ENCODE data around the gene CCDC196. TPM values are rescaled to one million over a fixed set of nuclear protein-coding genes. Genes with fewer than 3 reads are reported as not detected.

The CCDC196 gene
- total RNA-seq, 1 donor from 2014 or later: not detected

- H3K36me3 Mint-ChIP-seq: no peaks in the 10 kb centered on the region
- H3K9me3 Mint-ChIP-seq: no peaks in the 10 kb centered on the region
- no peak overlapping the region for H3K27ac Mint-ChIP-seq
- TF ChIP-seq, protein P1, sequence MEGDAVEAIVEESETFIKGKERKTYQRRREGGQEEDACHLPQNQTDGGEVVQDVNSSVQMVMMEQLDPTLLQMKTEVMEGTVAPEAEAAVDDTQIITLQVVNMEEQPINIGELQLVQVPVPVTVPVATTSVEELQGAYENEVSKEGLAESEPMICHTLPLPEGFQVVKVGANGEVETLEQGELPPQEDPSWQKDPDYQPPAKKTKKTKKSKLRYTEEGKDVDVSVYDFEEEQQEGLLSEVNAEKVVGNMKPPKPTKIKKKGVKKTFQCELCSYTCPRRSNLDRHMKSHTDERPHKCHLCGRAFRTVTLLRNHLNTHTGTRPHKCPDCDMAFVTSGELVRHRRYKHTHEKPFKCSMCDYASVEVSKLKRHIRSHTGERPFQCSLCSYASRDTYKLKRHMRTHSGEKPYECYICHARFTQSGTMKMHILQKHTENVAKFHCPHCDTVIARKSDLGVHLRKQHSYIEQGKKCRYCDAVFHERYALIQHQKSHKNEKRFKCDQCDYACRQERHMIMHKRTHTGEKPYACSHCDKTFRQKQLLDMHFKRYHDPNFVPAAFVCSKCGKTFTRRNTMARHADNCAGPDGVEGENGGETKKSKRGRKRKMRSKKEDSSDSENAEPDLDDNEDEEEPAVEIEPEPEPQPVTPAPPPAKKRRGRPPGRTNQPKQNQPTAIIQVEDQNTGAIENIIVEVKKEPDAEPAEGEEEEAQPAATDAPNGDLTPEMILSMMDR (conservative IDR thresholded peaks at IDR 0.05): no peak
- no peak for DNase-seq (ENCODE audit: extremely low spot score, unreplicated experiment)
- H3K4me1 Mint-ChIP-seq (ENCODE audit: unreplicated experiment): no peaks in the 10 kb centered on the region
- no peak overlapping the region for H3K4me3 Mint-ChIP-seq
- no peaks in the 10 kb centered on the region for H3K27me3 Mint-ChIP-seq
Measured at GRCh38 chr14:66445936-66446335, 40.2 kb upstream of the CCDC196 start.

GRCh38 chr14:66453469-66453868, 32.7 kb upstream of the CCDC196 start:
- no peak overlapping the region for H3K4me3 Mint-ChIP-seq
- no peaks in the 10 kb centered on the region for H3K4me1 Mint-ChIP-seq (ENCODE audit: unreplicated experiment)
- H3K27ac Mint-ChIP-seq: no peak overlapping the region
- H3K27me3 Mint-ChIP-seq: no peaks in the 10 kb centered on the region
- no peaks in the 10 kb centered on the region for H3K9me3 Mint-ChIP-seq
- H3K36me3 Mint-ChIP-seq: no peaks in the 10 kb centered on the region
- DNase-seq (ENCODE audit: extremely low spot score, unreplicated experiment): no peak
- TF ChIP-seq, protein P1 (conservative IDR thresholded peaks at IDR 0.05): no peak

DNA sequence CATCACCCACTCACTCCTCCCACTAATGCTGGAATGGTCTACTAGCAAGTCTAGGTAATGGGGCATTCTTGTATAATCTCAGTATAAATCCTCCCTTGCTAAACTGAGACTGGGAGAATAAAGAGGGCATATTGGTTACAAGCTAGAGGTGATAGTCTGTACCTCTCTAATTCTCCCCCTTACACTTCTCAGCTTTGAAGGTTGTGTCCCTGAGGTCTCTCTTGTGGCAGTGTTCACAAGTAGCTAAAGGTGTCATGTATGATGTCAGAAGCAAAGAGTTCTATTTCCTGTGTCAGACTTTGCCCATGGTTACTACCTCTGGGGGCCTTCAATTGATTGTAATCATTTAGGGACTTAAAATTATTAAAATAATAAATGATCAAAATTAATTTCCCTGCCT, 26.6 kb upstream of the CCDC196 start:
- H3K9me3 Mint-ChIP-seq: no peaks in the 10 kb centered on the region
- no peaks in the 10 kb centered on the region for H3K4me1 Mint-ChIP-seq (ENCODE audit: unreplicated experiment)
- no peak for DNase-seq (ENCODE audit: extremely low spot score, unreplicated experiment)
- no peak overlapping the region for H3K4me3 Mint-ChIP-seq
- no peaks in the 10 kb centered on the region for H3K27me3 Mint-ChIP-seq
- TF ChIP-seq, protein P1 (conservative IDR thresholded peaks at IDR 0.05): no peak
- H3K27ac Mint-ChIP-seq: no peak overlapping the region
- H3K36me3 Mint-ChIP-seq: no peaks in the 10 kb centered on the region

- TF ChIP-seq, protein P1 (conservative IDR thresholded peaks at IDR 0.05): no peak
- no peaks in the 10 kb centered on the region for H3K9me3 Mint-ChIP-seq
- H3K27me3 Mint-ChIP-seq: no peaks in the 10 kb centered on the region
- H3K36me3 Mint-ChIP-seq: no peaks in the 10 kb centered on the region
- H3K4me3 Mint-ChIP-seq: no peak overlapping the region
- DNase-seq (ENCODE audit: extremely low spot score, unreplicated experiment): no peak
- no peaks in the 10 kb centered on the region for H3K4me1 Mint-ChIP-seq (ENCODE audit: unreplicated experiment)
- no peak overlapping the region for H3K27ac Mint-ChIP-seq
Measured at GRCh38 chr14:66464261-66464660, 21.9 kb upstream of the CCDC196 start.

GRCh38 chr14:66468778-66469367, 17.3 kb upstream of the CCDC196 start:
- H3K27me3 Mint-ChIP-seq: no peaks in the 10 kb centered on the region
- TF ChIP-seq, protein P1 (conservative IDR thresholded peaks at IDR 0.05): no peak
- no peak overlapping the region for H3K4me3 Mint-ChIP-seq
- DNase-seq (ENCODE audit: extremely low spot score, unreplicated experiment): no peak
- H3K27ac Mint-ChIP-seq: no peak overlapping the region
- no peaks in the 10 kb centered on the region for H3K4me1 Mint-ChIP-seq (ENCODE audit: unreplicated experiment)
- no peaks in the 10 kb centered on the region for H3K36me3 Mint-ChIP-seq
- peaks cover 6% of the 10 kb centered on the region for H3K9me3 Mint-ChIP-seq

GRCh38 chr14:66471584-66471983, 14.6 kb upstream of the CCDC196 start:
- Mint-ChIP-seq H3K36me3 (no peaks in the 10 kb centered on the region), H3K4me3 (no peak overlapping the region), H3K4me1 (ENCODE audit: unreplicated experiment) (no peaks in the 10 kb centered on the region), H3K27me3 (no peaks in the 10 kb centered on the region), H3K27ac (no peak overlapping the region), H3K9me3 (peaks cover 6% of the 10 kb centered on the region)
- no peak for DNase-seq (ENCODE audit: extremely low spot score, unreplicated experiment)
- TF ChIP-seq, protein P1 (conservative IDR thresholded peaks at IDR 0.05): no peak

Data from type B pancreatic cell (in vitro differentiated cells).